ENCODE results near the gene BCKDK.

The BCKDK gene

DNA sequence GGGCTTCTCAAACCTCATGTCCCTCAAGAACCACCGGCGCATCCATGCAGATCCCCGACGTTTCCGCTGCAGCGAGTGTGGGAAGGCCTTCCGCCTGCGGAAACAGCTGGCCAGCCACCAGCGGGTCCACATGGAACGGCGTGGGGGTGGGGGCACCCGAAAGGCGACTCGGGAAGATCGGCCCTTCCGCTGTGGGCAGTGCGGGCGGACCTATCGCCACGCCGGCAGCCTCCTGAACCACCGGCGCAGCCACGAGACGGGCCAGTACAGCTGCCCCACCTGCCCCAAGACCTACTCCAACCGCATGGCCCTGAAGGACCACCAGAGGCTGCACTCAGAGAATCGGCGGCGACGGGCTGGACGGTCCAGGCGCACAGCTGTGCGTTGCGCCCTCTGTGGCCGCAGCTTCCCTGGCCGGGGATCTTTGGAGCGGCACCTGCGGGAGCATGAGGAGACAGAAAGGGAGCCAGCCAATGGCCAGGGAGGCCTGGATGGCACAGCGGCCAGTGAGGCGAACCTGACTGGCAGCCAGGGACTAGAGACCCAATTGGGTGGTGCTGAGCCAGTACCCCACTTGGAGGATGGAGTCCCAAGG lies 28.1 kb upstream of the BCKDK start:
- peaks cover 61% of the 10 kb centered on the region for H3K36me3 ChIP-seq (ENCODE audit: control insufficient read depth, insufficient read depth, low read length)
- no peaks in the 10 kb centered on the region for H3K4me1 ChIP-seq (ENCODE audit: control insufficient read depth, insufficient read depth, low read length, poor library complexity, severe bottlenecking)
- no peak overlapping the region for H3K4me3 ChIP-seq (ENCODE audit: insufficient read depth, low read depth, low read length, poor library complexity, severe bottlenecking)
- H3K27ac ChIP-seq (ENCODE audit: insufficient read depth, low read length, poor library complexity, severe bottlenecking), result no peak overlapping the region
- DNase-seq, result no peak
- no peaks in the 10 kb centered on the region for H3K9me3 ChIP-seq (ENCODE audit: control insufficient read depth, low read length)
- no peaks in the 10 kb centered on the region for H3K27me3 ChIP-seq (replicated peaks; ENCODE audit: control insufficient read depth, insufficient read depth, low read length, poor library complexity, severe bottlenecking)

DNA sequence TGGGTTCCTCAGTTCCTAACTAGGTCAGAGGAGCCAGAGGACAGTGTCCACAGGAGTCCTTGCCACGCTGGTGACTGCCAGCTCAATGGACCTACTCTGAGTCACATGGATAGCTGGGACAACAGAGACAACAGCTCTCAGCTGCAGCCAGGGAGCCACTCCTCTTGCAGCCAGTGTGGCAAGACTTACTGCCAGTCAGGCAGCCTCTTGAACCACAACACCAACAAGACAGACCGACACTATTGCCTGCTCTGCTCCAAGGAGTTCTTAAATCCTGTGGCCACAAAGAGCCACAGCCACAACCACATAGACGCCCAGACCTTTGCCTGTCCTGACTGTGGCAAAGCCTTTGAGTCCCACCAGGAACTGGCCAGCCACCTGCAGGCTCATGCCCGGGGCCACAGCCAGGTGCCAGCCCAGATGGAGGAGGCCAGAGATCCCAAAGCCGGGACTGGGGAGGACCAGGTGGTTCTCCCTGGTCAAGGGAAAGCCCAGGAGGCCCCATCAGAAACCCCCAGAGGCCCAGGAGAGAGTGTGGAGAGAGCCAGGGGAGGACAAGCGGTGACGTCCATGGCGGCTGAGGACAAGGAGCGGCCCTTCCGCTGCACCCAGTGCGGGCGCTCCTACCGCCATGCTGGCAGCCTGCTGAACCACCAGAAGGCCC lies 27.3 kb upstream of the BCKDK start:
- no peak for DNase-seq
- H3K27ac ChIP-seq (ENCODE audit: insufficient read depth, low read length, poor library complexity, severe bottlenecking), result no peak overlapping the region
- H3K4me3 ChIP-seq (ENCODE audit: insufficient read depth, low read depth, low read length, poor library complexity, severe bottlenecking), result no peak overlapping the region
- H3K9me3 ChIP-seq (ENCODE audit: control insufficient read depth, low read length), result no peaks in the 10 kb centered on the region
- H3K36me3 ChIP-seq (ENCODE audit: control insufficient read depth, insufficient read depth, low read length), result peaks cover 61% of the 10 kb centered on the region
- no peaks in the 10 kb centered on the region for H3K4me1 ChIP-seq (ENCODE audit: control insufficient read depth, insufficient read depth, low read length, poor library complexity, severe bottlenecking)
- H3K27me3 ChIP-seq (replicated peaks; ENCODE audit: control insufficient read depth, insufficient read depth, low read length, poor library complexity, severe bottlenecking), result no peaks in the 10 kb centered on the region

DNA sequence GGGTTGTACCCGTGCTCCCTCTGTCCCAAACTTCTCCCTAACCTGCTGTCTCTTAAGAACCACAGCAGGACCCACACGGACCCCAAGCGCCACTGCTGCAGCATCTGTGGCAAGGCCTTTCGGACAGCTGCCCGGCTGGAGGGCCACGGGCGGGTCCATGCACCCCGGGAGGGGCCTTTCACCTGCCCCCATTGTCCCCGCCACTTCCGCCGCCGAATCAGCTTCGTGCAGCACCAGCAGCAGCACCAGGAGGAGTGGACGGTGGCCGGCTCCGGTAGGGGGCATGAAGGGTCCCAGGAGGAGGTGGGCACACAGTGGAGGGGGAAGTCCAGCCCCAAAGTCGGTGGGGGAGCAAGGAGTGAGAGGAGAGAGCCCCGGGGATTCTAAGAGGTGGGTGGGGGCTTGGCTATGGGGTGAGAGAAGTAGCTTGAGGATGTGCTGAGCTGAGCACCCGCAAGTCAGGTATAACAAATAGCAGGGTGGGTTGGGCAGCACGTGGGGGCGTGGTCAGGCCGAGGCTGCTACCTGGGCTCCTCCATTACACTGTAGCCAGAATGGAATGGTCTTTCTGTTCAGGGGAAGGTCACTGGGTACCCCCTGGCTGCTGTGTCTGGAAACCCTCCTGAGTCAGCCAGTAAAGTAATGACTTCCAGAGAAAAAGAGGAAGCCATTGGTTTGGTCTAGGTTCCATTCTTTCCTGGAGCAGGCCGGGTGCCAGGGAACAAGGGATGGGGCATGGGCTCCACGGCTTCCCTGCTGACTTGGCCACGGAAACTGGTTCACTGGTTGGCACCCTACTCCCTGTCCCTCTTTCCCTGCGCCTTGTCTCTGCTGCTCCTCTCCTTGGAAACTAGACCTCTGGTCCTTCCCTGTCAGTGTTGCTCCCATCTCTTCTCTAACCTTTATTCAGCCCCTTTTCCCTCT lies 26.5 kb upstream of the BCKDK start:
- Histone ChIP-seq H3K4me3 (ENCODE audit: insufficient read depth, low read depth, low read length, poor library complexity, severe bottlenecking) (no peak overlapping the region), H3K27me3 (replicated peaks; ENCODE audit: control insufficient read depth, insufficient read depth, low read length, poor library complexity, severe bottlenecking) (no peaks in the 10 kb centered on the region), H3K36me3 (ENCODE audit: control insufficient read depth, insufficient read depth, low read length) (peaks cover 57% of the 10 kb centered on the region), H3K4me1 (ENCODE audit: control insufficient read depth, insufficient read depth, low read length, poor library complexity, severe bottlenecking) (no peaks in the 10 kb centered on the region), H3K9me3 (ENCODE audit: control insufficient read depth, low read length) (no peaks in the 10 kb centered on the region), H3K27ac (ENCODE audit: insufficient read depth, low read length, poor library complexity, severe bottlenecking) (no peak overlapping the region)
- DNase-seq, result no peak

DNA sequence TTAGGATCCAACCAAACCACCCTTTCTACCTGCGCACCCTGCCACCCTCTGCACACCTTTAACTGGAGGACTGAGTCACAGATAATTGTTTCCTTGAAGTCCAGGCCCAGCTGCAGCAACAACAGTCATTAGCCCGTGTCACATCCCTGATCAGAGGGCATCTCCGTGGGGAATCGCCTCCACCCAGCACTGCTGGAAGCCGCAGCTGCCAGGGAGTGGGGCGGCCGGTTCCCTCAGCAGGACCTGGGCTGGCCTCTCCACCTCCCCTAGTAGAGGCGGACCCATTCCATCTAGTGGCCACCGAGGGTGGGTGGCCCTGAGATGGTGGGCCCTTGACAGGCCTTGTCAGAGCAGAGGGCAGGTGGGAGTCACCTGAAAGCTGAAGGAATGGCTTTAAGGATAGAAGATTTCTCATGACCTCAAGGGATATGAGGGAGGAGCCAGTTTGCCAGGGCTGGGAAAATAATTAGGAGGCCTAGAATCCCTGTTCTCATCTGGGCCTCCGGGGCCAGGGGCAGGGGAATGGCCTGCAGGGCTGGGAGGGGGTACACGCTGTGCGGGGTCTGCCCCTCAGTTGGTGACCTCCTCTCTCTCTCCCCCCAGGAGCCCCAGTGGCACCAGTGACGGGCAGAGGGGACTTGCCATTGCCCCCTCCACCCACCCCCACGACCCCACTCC lies 25.7 kb upstream of the BCKDK start:
- no peak for DNase-seq
- peaks cover 49% of the 10 kb centered on the region for H3K36me3 ChIP-seq (ENCODE audit: control insufficient read depth, insufficient read depth, low read length)
- H3K27me3 ChIP-seq (replicated peaks; ENCODE audit: control insufficient read depth, insufficient read depth, low read length, poor library complexity, severe bottlenecking), result no peaks in the 10 kb centered on the region
- H3K9me3 ChIP-seq (ENCODE audit: control insufficient read depth, low read length), result no peaks in the 10 kb centered on the region
- no peak overlapping the region for H3K27ac ChIP-seq (ENCODE audit: insufficient read depth, low read length, poor library complexity, severe bottlenecking)
- H3K4me3 ChIP-seq (ENCODE audit: insufficient read depth, low read depth, low read length, poor library complexity, severe bottlenecking), result no peak overlapping the region
- H3K4me1 ChIP-seq (ENCODE audit: control insufficient read depth, insufficient read depth, low read length, poor library complexity, severe bottlenecking), result no peaks in the 10 kb centered on the region

DNA sequence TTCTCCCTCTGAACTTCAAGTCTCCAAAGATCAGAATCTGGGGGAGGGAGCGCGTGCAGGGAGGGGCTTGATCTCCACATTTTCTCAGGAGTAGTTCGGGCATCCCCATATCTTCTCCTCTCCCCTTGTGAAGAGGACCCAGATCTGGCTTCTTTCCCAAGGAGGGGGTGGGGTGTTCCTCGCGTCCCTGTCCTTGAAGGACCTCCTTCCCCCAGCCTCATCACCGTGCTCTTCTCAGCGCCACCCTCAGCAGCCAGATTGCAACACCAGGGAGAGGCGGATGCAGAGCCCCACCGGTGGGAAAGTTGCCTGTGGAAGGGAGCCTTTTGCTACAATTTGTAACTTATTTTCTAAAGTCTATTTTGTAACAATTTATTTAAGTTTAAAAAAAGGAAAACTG lies 25.1 kb upstream of the BCKDK start:
- H3K9me3 ChIP-seq (ENCODE audit: control insufficient read depth, low read length), result no peaks in the 10 kb centered on the region
- no peak overlapping the region for H3K4me3 ChIP-seq (ENCODE audit: insufficient read depth, low read depth, low read length, poor library complexity, severe bottlenecking)
- H3K27me3 ChIP-seq (replicated peaks; ENCODE audit: control insufficient read depth, insufficient read depth, low read length, poor library complexity, severe bottlenecking), result no peaks in the 10 kb centered on the region
- DNase-seq, result no peak
- H3K27ac ChIP-seq (ENCODE audit: insufficient read depth, low read length, poor library complexity, severe bottlenecking), result no peak overlapping the region
- peaks cover 43% of the 10 kb centered on the region for H3K36me3 ChIP-seq (ENCODE audit: control insufficient read depth, insufficient read depth, low read length)
- H3K4me1 ChIP-seq (ENCODE audit: control insufficient read depth, insufficient read depth, low read length, poor library complexity, severe bottlenecking), result no peaks in the 10 kb centered on the region

DNA sequence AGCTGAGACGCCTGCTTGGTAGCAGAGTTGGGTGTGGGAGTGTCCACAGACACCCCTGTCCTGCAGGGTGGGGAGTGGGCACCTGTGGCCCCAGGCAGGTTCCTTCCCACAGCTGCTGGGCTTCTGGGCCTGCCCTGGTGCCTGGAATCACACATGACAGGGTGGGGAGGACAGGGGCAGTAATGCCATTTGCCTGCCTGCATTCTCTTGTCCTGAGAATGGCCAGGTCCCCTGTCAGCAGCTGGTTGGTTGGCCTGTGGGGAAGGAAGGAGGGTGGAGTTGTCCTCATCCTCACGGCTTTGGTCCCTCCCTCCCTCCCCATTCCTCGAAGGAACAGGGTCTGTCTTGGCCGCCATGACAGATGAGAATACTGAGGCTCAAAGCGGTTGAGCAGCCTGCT lies 24.6 kb upstream of the BCKDK start:
- peaks cover 38% of the 10 kb centered on the region for H3K36me3 ChIP-seq (ENCODE audit: control insufficient read depth, insufficient read depth, low read length)
- DNase-seq, result no peak
- no peaks in the 10 kb centered on the region for H3K9me3 ChIP-seq (ENCODE audit: control insufficient read depth, low read length)

DNA sequence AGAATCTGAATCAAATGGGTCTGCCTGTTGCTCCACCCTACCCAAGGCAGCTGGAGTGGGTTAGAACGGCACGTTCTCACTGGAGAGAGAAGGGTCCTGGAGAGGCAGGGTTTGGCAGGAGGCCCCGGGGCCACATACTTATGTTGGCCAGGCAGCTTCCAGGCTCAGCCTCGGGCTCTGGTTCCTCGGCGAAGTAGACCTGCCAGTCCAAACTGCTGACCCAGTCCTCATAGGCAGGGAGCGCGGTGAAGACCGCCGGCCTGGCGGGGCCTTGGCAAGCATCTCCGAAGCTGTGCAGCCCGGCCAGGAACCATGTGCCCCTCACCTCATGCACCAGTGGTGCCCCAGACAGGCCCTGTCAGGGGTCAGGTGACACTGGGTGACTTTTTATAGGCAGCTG lies 24.2 kb upstream of the BCKDK start:
- H3K4me3 ChIP-seq (ENCODE audit: insufficient read depth, low read depth, low read length, poor library complexity, severe bottlenecking), result no peak overlapping the region
- no peaks in the 10 kb centered on the region for H3K9me3 ChIP-seq (ENCODE audit: control insufficient read depth, low read length)
- H3K36me3 ChIP-seq (ENCODE audit: control insufficient read depth, insufficient read depth, low read length), result peaks cover 34% of the 10 kb centered on the region
- no peak overlapping the region for H3K27ac ChIP-seq (ENCODE audit: insufficient read depth, low read length, poor library complexity, severe bottlenecking)
- DNase-seq, result no peak
- H3K4me1 ChIP-seq (ENCODE audit: control insufficient read depth, insufficient read depth, low read length, poor library complexity, severe bottlenecking), result no peaks in the 10 kb centered on the region
- H3K27me3 ChIP-seq (replicated peaks; ENCODE audit: control insufficient read depth, insufficient read depth, low read length, poor library complexity, severe bottlenecking), result no peaks in the 10 kb centered on the region

More for the DNA sequence above, 24.6 kb upstream of the BCKDK start:
- Histone ChIP-seq H3K4me3 (ENCODE audit: insufficient read depth, low read depth, low read length, poor library complexity, severe bottlenecking) (no peak overlapping the region), H3K4me1 (ENCODE audit: control insufficient read depth, insufficient read depth, low read length, poor library complexity, severe bottlenecking) (no peaks in the 10 kb centered on the region), H3K27me3 (replicated peaks; ENCODE audit: control insufficient read depth, insufficient read depth, low read length, poor library complexity, severe bottlenecking) (no peaks in the 10 kb centered on the region), H3K27ac (ENCODE audit: insufficient read depth, low read length, poor library complexity, severe bottlenecking) (no peak overlapping the region)

DNA sequence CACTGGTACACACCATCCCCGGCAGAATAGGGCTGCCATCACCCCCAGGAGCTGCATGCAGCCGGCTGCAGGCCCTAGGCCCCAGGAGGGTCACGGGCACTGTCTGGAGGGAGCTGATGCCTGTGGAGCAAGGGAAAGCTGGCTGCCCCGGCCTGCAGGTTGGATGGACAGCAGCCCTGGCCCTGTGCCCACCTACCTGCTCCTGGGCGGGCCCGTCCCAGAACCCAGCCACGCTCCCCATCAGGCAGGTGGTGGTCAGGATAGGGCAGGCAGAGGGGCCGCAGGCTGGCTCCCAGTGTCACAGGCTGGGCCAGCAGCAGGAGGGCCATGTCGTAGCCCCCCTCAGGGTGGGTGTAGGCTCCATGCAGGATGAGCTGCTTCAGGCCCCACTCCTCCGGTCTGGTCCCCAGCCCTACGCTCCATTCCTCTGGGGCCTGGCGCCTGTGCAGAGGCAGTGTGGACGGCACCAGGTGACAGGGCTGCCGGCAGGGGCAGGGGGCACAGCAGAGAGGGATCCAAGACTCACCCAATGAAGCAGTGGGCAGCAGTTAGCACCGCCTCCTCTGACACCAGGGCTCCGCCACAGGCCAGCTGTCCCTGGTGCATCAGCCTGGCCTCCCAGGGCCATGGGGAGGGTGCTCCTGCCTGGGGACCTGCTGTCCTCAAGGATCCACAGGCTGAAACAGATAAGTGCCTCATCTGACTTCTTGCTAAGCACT lies 23.4 kb upstream of the BCKDK start:
- peaks cover 28% of the 10 kb centered on the region for H3K36me3 ChIP-seq (ENCODE audit: control insufficient read depth, insufficient read depth, low read length)
- no peak for DNase-seq
- H3K4me3 ChIP-seq (ENCODE audit: insufficient read depth, low read depth, low read length, poor library complexity, severe bottlenecking), result no peak overlapping the region
- no peak overlapping the region for H3K27ac ChIP-seq (ENCODE audit: insufficient read depth, low read length, poor library complexity, severe bottlenecking)
- no peaks in the 10 kb centered on the region for H3K27me3 ChIP-seq (replicated peaks; ENCODE audit: control insufficient read depth, insufficient read depth, low read length, poor library complexity, severe bottlenecking)
- no peaks in the 10 kb centered on the region for H3K4me1 ChIP-seq (ENCODE audit: control insufficient read depth, insufficient read depth, low read length, poor library complexity, severe bottlenecking)
- no peaks in the 10 kb centered on the region for H3K9me3 ChIP-seq (ENCODE audit: control insufficient read depth, low read length)

DNA sequence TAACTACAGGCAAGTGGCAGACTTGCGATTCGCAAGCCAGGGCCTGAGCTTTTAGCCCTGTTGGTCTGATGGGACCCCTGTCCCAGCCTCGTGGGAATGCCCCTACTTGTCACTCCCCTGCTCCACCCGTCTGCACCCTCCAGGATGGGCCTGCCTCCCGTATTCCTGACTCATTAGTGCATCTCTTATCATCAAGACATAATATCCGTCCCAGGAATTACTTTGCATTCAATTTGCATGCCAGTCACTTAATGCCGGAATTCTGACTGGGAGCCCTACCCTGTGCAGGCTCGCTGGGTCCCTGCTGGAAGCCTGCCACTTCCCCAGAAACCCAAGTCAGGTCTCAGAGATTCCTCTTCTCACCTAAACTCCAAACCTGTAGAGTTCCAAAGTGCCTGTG lies 22.8 kb upstream of the BCKDK start:
- Histone ChIP-seq H3K4me1 (ENCODE audit: control insufficient read depth, insufficient read depth, low read length, poor library complexity, severe bottlenecking) (no peaks in the 10 kb centered on the region), H3K4me3 (ENCODE audit: insufficient read depth, low read depth, low read length, poor library complexity, severe bottlenecking) (no peak overlapping the region), H3K36me3 (ENCODE audit: control insufficient read depth, insufficient read depth, low read length) (peaks cover 28% of the 10 kb centered on the region), H3K9me3 (ENCODE audit: control insufficient read depth, low read length) (no peaks in the 10 kb centered on the region), H3K27me3 (replicated peaks; ENCODE audit: control insufficient read depth, insufficient read depth, low read length, poor library complexity, severe bottlenecking) (no peaks in the 10 kb centered on the region), H3K27ac (ENCODE audit: insufficient read depth, low read length, poor library complexity, severe bottlenecking) (no peak overlapping the region)
- DNase-seq, result no peak

All from effector memory CD4-positive, alpha-beta T cell (primary cell).